K562 (cell line): Measurements from ENCODE around the gene RALGPS1. TPM values are rescaled to one million over a fixed set of nuclear protein-coding genes. Genes with fewer than 3 reads are reported as not detected.

Experiments
- ATAC-seq: fragments of 200-7000 bp; cut with Tn5 transposase; 3 replicates; pipeline ENCODE4 v1.9.1; 2020; ENCODE audit warnings: moderate library complexity
- BruUV-seq: library from RNA; stranded (reverse); fragments of 400-500 nt; replicated peaks from 2 replicates; lab custom pipeline; 2021; lab: Mats Ljungman, UMichigan
- CTCF ChIA-PET: fragments of 300-600 bp; formaldehyde crosslinking; extraction: SDS; loops from one replicate; lab custom pipeline; 2021; ENCODE audit warnings: low intra/inter-chr PET ratio; lab: Yijun Ruan, JAX
- POLR2A ChIA-PET: fragments of 300-600, 350-650 bp; sonication (Branson Sonifier 250); formaldehyde crosslinking; extraction: SDS; loops from one replicate; lab custom pipeline; 2021; ENCODE audit warnings: antibody characterized with exemption, inconsistent platforms; lab: Yijun Ruan, JAX
- DNase-seq, 4 experiments: peaks; one replicate each; pipeline versions ENCODE4 v3.0.0 to v3.0.0-alpha.2; 2011 to 2018; ENCODE audit warnings: low spot score in 3 of 4, mixed read lengths in 3 of 4; ENCODE audit errors: extremely low read depth in 1 of 4
- FAIRE-seq: peaks from 2 replicates; lab custom pipeline; 2011; peaks lifted over from hg19 to GRCh38; lab: Jason Lieb, UNC
- H2AFZ ChIP-seq: 2 replicates; pipeline ENCODE4 v1.6.0; 2011; ENCODE audit warnings: low read depth, low read length, control low read depth, inconsistent platforms
- H3K27ac ChIP-seq: fragments of 200-600 bp; 3 replicates; pipeline ENCODE4 v1.8.0; 2011; ENCODE audit warnings: low read depth, mild to moderate bottlenecking, control low read depth, inconsistent platforms, low read length, moderate library complexity, mixed read lengths; ENCODE audit errors: extremely low read depth
- H3K27me3 ChIP-seq, 2 experiments: fragments of 300-600 bp in 1 of 2; 2 replicates in 1 of 2; 3 replicates in 1 of 2; pipeline versions ENCODE4 v1.6.0 to v1.8.0; 2011; ENCODE audit warnings: inconsistent platforms in 2 of 2, low read length in 2 of 2, mild to moderate bottlenecking in 1 of 2, mixed read lengths in 1 of 2, moderate library complexity in 1 of 2; ENCODE audit not compliant: control insufficient read depth in 2 of 2, insufficient read depth in 2 of 2
- H3K36me3 ChIP-seq: fragments of 300-600 bp; 3 replicates; pipeline ENCODE4 v1.8.0; 2011; ENCODE audit warnings: mild to moderate bottlenecking, low read length, inconsistent platforms; ENCODE audit not compliant: control insufficient read depth, insufficient read depth
- H3K4me1 ChIP-seq, 2 experiments: fragments of 200-600 bp in 1 of 2; replicated peaks in 1 of 2; 2 replicates in 1 of 2; 3 replicates in 1 of 2; pipeline versions ENCODE4 v1.5.1 to v1.8.0; 2011; ENCODE audit warnings: inconsistent platforms in 2 of 2, low read length in 2 of 2, mild to moderate bottlenecking in 1 of 2, mixed read lengths in 1 of 2, moderate library complexity in 1 of 2; ENCODE audit not compliant: control insufficient read depth in 2 of 2, insufficient read depth in 2 of 2
- H3K4me2 ChIP-seq: 2 replicates; pipeline ENCODE4 v1.6.1; 2011; ENCODE audit warnings: low read length, control low read depth, inconsistent platforms, mixed read lengths; ENCODE audit not compliant: insufficient read depth
- H3K4me3 ChIP-seq: fragments of 200-600 bp; sonication (generic), shearing (Covaris generic); 2 replicates; pipeline ENCODE4 v1.5.1; 2016; ENCODE audit warnings: control low read depth, inconsistent platforms
- H3K79me2 ChIP-seq: fragments of 200-600 bp; 3 replicates; pipeline ENCODE4 v1.8.0; 2011; ENCODE audit warnings: low read length, inconsistent platforms; ENCODE audit not compliant: control insufficient read depth, insufficient read depth
- H3K9ac ChIP-seq, 2 experiments: 2 replicates each; pipeline versions ENCODE4 v1.6.0 to v1.6.1; 2011; ENCODE audit warnings: low read depth in 2 of 2, low read length in 2 of 2, control low read depth in 1 of 2, inconsistent platforms in 1 of 2, mild to moderate bottlenecking in 1 of 2, mixed read lengths in 1 of 2; ENCODE audit not compliant: insufficient read depth in 1 of 2
- H3K9me1 ChIP-seq: one replicate; pipeline ENCODE4 v1.6.0; 2011; ENCODE audit warnings: inconsistent platforms, mild to moderate bottlenecking, low read length, moderate library complexity; ENCODE audit not compliant: control insufficient read depth, insufficient read depth
- H3K9me3 ChIP-seq: replicated peaks from 2 replicates; pipeline ENCODE4 v1.5.1; 2011; ENCODE audit warnings: low read depth, low read length, inconsistent platforms; ENCODE audit not compliant: control insufficient read depth, insufficient read depth
- H4K20me1 ChIP-seq: replicated peaks from 2 replicates; pipeline ENCODE4 v1.6.1; 2011; ENCODE audit warnings: low read length, inconsistent platforms, mixed read lengths; ENCODE audit not compliant: control insufficient read depth, insufficient read depth
- CBX3 ChIP-seq, 2 experiments: IDR thresholded peaks; 1 replicate in 1 of 2; 2 replicates in 1 of 2; pipeline ENCODE4 v1.6.1; 2012; ENCODE audit warnings: inconsistent platforms in 2 of 2, low read length in 2 of 2, borderline replicate concordance in 1 of 2, control low read depth in 1 of 2
- FIP1L1 ChIP-seq: fragments of 200-400 bp; formaldehyde crosslinking; IDR thresholded peaks from 2 replicates; pipeline ENCODE4 v1.6.1; 2018; ENCODE audit warnings: mild to moderate bottlenecking, low read depth, low read length; ENCODE audit not compliant: poor library complexity, severe bottlenecking
- FUS ChIP-seq: fragments of 200-400 bp; formaldehyde crosslinking; optimal IDR thresholded peaks from 2 replicates; pipeline ENCODE3; 2017; ENCODE audit warnings: low read depth, low read length
- MTA2 ChIP-seq: fragments of 450-650 bp; IDR thresholded peaks from 2 replicates; pipeline ENCODE4 v1.6.1; 2016; ENCODE audit warnings: low read depth
- MYBL2 ChIP-seq, 2 experiments: fragments of 450-650 bp in 1 of 2; sonication (generic) in 1 of 2; formaldehyde crosslinking in 1 of 2; IDR thresholded peaks; 2 replicates each; pipeline versions ENCODE4 v1.6.1 to v1.8.1; 2017 to 2022; ENCODE audit warnings: borderline replicate concordance in 1 of 2, inconsistent platforms in 1 of 2, low read depth in 1 of 2, mild to moderate bottlenecking in 1 of 2, missing genetic modification reagents in 1 of 2, moderate library complexity in 1 of 2
- WGBS: fragments of 100-300 bp; shearing (Covaris generic); methylation state at CpG from one replicate; pipeline ENCODE4 v1.1.6; 2016; ENCODE audit warnings: low coverage, mixed read lengths; ENCODE audit not compliant: insufficient coverage; ENCODE audit errors: missing lambda C conversion rate; 5-methylcytosine and 5-hydroxymethylcytosine counted together
- in situ Hi-C: fragments of 300-500 bp; cut with MboI; formaldehyde crosslinking; loops from 4 replicates; pipeline ENCODE4 v1.15.0; 2018; ENCODE audit warnings: inconsistent platforms, mixed read lengths
- intact Hi-C: fragments of 100-400 bp; cut with micrococcal nuclease; formaldehyde crosslinking; loops from 2 replicates; pipeline ENCODE4 v1.14.2; 2022
- polyA plus RNA-seq, 8 experiments: library from polyadenylated mRNA; depleted of rRNA in 4 of 8; stranded (reverse) in 5 of 8; unstranded in 3 of 8; fragments of >200 nt; fragmentation: Nextera tagmentation in 2 of 8; fragmentation: Illumina TruSeq in 1 of 8; extraction: Ambion mirVana in 2 of 8; extraction: Trizol in 1 of 8; gene quantifications; 2 replicates each; pipeline versions ENCODE4 v1.2.1 to v1.2.3, GENCODE V29; 2011 to 2014; ENCODE audit warnings: inconsistent platforms in 1 of 8, missing spikeins in 1 of 8
- total RNA-seq, 7 experiments: library from RNA; depleted of rRNA in 6 of 7; stranded (reverse); fragments of >200 nt in 6 of 7; fragmentation: Illumina TruSeq in 2 of 7; extraction: Trizol in 2 of 7; gene quantifications; 2 replicates each; pipeline versions ENCODE4 v1.2.1 to v1.2.3, GENCODE V29; 2011 to 2021; ENCODE audit warnings: low replicate concordance in 1 of 7

Gene RALGPS1
- total and polyA plus RNA-seq, 9 of the 15 experiments (the other 6 are each of a cell fraction or from before 2014, with no cell fraction given), result 0.04 to 2.6 (median 1.5) TPM

GRCh38 chr9:127159949-127160610 lies 245.5 kb downstream of the RALGPS1 start (continued):
- no peak for TF ChIP-seq FIP1L1

GRCh38 chr9:127161081-127161624 lies 246.6 kb downstream of the RALGPS1 start:
- BruUV-seq, result no TSS peak
- Histone ChIP-seq H3K4me1 (peaks cover under 1 to 2% of the 10 kb centered on the region in 2 experiments; a peak in 3 of 5 replicates), H3K4me2 (no peak overlapping the region), H3K27ac (no peak overlapping the region), H3K36me3 (no peaks in the 10 kb centered on the region), H3K4me3 (no peak overlapping the region), H4K20me1 (no peaks in the 10 kb centered on the region), H3K9me3 (no peaks in the 10 kb centered on the region), H3K27me3 (no peaks in the 10 kb centered on the region), H3K9me1 (no peaks in the 10 kb centered on the region), H3K9ac (no peak overlapping the region), H3K79me2 (no peaks in the 10 kb centered on the region), H2AFZ (no peak overlapping the region)
- ATAC-seq, result no peak
- intact Hi-C loops, result no loop called here
- ChIA-PET POLR2A (interaction anchor here (0.6 to 2.0 kb wide), 4 partner anchors 11 to 200 kb away, joined by 3 to 9 read pairs (median 5); no protein-coding TSS in a partner anchor), CTCF (no interaction called here)
- TF ChIP-seq CBX3 (IDR thresholded peaks at IDR 0.05; ENCODE audit: borderline replicate concordance in 1 of 2, low read length in 2 of 2) (no peak), MYBL2 (IDR thresholded peaks at IDR 0.05; ENCODE audit: low read depth) (no peak), MYBL2 (CRISPR knock-in tag; IDR thresholded peaks at IDR 0.05; ENCODE audit: borderline replicate concordance) (no peak), FUS (no peak), MTA2 (no peak)
- in situ Hi-C loops, result no loop called here
- no peak for FAIRE-seq
- no peak for DNase-seq
- 19% methylated on average over 9 of the region's 9 CpGs for WGBS
